GM19438 (cell line): Measurements from ENCODE around the gene TMEM186.
"Not testable (repeated sequence)": the region's sequence is repeated elsewhere in the genome, so short reads cannot be mapped to it uniquely, and the experiment has no call there.

Experiments
- ATAC-seq: cut with Tn5 transposase; IDR thresholded peaks from one replicate; pipeline ENCODE4 v1.9.1; 2021; ENCODE audit warnings: low read depth; ENCODE audit not compliant: unreplicated experiment

TMEM186 gene

DNA sequence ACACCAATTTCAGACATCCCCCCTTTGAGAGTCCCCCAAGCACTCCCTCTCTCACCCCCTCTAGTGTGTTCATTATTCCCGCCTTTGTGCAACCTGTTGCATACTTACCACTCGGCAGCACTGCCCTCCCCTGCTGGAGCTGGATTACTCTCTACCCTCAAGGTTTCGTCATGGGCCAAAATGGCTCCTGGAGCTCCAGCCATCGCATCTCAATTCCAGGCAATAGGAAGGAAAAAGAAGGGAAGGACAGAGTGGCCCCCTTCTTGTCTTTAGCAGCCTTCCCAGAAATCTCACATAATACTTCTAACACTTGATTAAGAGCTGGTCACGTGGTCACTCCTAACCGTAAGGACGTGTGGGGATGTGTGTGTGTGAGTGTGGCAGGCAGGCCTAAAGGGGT is 20.2 kb downstream of the TMEM186 start:
- ATAC-seq: no peak

DNA sequence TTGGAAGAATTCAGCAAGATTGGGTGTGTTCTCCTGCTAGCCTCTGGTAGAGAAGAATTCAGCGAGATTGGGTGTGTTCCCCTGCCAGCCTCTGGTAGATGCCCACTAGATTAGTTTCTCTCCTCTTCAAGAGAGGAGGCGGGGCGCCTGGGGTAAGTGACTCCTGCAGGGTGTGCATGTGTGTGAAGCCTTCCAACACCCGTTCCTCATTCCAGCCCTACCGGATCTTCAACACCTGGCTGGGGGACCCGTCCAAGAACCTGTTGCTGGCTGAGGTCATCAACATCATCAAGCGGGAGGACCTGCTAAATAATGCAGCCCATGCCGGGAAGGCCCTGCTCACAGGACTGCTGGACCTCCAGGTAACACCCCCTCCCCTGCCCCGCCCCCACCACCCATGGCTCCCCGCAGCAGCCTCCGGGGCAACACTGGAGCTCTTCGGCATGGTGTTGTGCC is 21.3 kb downstream of the TMEM186 start:
- ATAC-seq: no peak

DNA sequence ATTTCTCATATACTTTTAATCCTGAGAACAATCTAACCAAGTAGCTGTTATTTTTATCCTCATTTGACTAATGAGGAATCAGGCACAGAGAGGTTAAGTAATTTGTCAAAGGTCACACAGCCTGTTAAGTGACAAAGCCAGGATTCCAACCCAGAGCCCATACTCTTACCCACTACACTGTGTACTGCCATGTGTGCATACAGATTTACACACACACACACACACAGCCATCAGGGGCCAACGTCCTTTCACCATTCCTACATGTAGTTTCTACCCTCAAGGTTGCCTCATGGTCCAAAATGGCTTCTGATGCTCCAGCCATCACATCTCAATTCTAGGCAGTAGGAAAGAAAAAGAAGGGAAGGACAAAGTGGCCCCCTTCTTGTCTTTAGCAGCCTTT is 22.1 kb downstream of the TMEM186 start:
- no peak for ATAC-seq

DNA sequence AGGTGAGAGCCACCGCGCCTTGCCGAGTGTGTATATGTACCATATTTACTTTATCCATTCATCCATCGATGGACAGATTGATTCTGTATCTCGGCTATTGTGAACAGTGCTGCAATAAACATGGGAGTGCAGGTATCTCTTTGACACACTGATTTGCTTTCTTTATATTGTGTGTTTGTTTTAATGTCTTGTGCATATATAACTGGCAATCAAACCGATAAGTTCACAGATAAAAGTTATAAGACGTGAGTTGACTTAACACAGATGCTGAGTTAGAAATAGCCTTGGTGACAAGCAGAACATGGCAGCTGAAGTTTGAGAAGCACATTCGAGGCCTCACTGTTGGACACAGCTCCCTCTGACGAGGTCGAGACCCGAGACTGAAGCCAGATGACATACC is 23.2 kb downstream of the TMEM186 start:
- no peak for ATAC-seq

DNA sequence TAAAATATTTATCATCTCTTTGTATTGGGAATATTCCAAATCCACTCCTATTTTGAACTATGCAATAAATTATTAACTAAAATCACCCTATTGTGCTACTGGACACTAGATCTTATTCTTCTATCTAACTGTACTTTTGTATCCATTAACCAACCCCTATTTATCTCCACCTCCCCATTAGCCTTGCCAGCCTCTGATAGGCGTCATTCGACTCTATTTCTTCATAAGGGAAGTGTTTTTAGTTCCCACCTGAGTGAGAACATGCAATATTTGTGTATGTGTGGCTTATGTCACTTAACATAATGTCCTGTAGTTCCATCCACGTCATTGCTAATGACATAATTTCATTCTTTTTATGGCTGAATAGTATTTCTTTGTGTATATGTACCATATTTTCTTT is 23.9 kb downstream of the TMEM186 start:
- ATAC-seq: no peak

DNA sequence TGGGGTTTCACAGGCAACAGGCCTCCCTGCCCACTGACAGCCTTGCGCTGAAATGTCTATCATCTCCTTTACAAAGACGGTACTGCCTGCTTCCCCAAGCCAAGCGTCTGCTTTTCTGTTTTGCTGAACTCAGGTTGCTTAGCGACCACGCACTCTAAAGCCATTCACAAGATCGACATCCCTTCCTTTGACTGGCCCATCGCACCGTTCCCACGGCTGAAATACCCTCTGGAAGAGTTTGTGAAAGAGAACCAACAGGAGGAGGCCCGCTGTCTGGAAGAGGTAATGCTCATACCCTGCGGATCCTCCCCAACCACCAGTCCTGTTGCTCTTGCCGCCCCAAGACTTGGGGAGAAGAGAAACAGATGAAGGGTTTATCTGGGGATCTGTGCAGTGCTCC is 28.7 kb downstream of the TMEM186 start:
- no peak for ATAC-seq

DNA sequence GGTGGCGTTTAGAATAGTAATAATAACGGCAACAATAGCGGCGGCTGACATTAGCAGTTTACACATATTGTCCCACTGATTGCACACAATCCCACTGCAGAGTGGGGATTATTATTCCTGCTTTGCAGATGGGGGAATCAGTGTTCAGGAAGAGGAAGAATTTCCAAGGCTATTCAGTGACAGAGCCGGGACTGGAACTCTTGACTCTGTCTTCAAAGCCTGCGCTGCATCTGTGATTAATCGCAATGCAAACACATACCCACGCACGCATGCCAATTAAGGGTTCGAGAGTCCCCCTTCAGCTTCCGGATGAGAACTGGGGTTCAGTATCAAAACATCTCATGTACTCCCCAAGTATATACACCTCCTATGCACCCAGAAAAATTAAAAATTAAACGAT is 29.2 kb downstream of the TMEM186 start:
- ATAC-seq: no peak

DNA sequence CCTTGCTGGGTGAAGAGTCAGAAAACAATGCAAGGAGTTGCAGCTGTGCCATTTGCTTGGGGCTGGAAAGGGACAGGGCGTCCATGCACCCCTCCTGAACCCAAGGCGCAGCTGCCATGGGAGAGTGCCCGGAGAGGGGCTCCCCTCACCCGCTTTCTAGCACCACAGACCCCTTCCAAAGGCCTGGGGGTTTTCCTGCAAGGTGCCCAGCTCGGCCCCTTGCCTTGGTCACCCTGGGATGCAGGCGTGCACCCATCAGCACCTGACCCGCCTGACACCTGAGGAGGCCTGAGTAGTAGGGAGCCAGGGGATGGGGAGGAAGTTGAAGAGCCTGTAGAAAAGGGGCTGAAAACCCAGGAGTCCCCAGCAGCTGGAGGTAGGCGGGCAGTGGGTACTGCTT is 30.3 kb downstream of the TMEM186 start:
- ATAC-seq: no peak

DNA sequence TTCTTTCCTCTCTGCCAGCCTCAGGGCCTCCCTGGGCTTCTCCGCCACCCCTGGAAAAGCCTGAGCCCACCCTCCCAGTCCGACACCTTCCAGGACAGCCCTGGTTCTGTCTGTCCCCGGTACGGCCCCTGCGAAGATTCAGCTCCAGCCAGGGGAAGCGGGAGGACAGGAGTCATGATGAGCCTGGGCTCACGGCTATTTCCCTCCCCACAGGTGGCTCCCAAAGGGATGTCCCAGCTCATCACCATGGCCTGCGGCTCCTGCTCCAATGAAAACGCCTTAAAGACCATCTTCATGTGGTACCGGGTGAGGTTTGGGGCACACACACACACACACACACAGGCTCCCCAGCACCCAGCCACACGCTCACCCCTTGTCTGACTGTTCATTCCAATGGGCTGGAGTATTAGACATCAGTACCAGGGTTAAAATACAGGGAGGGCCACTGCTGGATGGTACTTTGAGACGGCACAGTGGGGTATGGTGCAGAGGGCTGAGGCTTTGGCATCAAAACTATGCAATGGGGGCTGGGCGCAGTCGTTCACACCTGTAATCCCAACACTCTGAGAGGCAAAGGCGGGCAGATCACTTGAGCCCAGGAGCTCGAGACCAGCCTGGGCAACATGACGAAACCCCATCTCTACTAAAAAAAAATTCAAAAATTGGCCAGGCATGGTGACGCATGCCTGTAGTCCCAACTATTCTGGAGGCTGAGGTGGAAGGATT is 32.8 kb downstream of the TMEM186 start:
- ATAC-seq: no peak

DNA sequence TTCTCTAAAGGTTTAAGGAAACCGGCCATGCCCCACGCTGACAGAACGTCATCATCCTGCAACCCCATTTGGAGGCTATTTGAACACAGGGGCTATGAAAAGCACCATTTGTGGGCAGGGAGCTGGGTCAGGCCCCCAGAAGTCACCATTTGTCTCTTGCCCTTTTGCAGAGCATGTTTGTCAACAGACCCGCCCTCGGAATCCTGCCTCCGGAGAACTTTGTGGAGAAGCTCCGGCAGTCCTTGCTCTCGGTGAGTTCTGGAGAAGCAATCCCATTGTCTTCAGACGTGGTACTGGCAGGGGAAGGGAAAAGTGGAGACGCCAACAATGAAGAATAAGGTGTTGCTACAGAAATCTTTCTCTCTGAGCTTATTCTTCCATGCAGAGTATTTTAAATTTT is 33.5 kb downstream of the TMEM186 start:
- no peak for ATAC-seq

DNA sequence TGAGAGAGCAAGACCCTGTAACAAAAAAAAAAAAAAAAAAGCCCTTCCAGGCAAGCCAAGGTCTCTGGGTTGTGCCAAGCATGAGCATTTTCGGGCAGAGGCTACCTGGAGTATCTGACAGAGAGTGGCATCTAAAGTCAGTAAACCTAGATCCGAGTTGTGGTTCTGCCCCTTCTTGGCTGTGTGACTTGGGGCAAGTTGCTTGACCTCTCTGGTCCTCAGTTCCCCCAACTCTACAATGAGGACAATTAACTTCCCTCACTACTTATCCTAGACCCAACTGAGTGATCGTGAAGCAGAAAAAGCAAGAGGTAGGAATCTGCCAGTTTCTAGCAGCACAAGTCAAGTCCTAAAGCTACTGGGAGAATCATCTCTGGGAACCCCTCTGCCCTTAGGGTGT is 34.4 kb downstream of the TMEM186 start:
- no peak for ATAC-seq

DNA sequence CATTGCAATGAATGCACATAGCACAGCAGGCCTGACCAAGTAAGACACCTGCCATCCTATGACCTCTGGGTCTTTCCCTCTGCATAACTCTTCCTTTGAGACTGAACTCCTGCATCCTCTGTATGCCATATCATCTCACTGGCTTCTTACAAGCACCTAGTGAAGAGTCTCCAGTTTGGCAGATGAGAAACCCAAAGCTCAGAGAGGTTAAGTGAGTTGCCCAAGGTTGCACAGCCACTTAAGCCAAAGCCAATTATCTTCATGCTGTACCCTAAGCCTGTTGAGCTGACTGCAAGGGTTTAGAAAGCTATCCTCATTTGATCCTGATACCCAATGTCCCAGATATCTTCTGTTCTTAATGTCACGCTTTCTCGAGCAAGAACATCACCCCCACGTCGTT is 35.2 kb downstream of the TMEM186 start:
- no peak for ATAC-seq

DNA sequence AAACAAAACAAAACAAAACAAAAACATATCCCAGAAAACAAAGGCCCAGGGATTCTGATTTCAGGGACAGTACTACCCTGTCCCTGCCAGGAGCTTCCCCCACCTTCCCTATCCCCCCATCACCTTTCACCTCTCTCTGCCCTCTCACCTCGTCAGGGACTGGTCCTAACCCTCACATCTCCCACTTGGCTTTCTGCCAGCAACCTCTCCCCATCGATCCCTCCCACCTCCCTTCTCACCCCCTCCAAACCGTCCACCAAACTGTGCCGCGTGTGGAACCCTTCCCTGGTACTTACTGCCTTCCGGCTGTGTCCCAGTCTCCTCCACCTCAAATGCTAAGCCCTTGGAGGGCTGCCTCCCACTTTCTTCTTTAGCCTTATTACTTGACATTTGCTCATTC is 36.4 kb downstream of the TMEM186 start:
- no peak for ATAC-seq

DNA sequence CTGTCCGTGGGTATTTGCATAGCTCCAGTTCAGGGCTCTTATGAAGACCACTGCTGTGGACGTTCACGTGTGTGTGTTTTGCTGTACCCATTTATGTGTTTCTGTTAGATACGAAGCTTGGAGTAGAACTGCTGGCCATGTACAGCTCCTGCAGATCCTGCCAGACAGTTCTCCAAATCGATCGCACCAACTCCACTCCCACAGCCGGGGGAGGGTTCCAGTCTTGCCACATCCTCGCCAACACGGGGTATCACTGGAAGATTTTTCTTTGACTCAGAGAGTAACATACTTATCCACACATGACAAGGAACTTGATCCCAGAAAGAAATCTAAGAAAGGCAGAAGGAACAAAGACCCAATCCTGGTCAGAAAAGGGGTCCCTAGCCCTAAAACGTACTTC is 37.4 kb downstream of the TMEM186 start:
- ATAC-seq: no peak

DNA sequence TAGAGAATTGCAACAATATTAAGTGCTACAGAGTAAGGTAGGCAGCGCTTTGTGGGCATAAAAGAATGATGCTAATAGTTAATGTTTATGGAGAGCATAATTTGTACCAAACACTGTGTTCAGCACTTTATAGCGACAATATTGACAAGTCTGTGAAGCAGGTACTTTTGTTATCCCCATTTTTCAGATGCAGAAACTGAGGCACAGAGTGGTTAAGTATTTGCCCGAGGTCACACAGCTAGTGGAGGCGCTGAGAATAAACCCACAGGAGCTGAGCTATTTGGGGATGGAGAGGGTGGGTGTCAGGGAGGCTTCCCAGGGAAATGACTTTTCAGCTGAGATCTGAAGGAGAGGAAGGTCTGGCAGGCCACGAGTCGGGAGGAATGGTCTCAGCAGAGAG is 39.4 kb downstream of the TMEM186 start:
- ATAC-seq: no peak

DNA sequence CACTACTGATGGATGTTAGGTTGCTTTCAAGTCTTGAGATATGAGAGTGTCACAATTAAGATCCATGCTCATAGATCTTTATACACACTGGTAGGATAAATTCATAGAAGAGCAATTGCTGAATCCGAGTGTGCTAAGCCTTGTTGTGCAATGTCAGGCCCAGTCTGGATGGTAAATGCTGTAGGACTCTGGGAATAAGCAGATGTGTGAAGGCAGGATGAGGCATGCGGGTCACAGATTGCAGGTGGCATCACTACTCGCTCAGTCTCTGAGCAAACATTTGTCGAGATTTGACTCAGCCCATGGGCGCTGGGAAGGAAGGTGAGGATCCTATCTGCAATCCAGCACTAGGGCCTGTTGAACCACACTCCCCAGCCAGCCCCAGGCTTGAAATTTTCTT is 40.7 kb downstream of the TMEM186 start:
- no peak for ATAC-seq

DNA sequence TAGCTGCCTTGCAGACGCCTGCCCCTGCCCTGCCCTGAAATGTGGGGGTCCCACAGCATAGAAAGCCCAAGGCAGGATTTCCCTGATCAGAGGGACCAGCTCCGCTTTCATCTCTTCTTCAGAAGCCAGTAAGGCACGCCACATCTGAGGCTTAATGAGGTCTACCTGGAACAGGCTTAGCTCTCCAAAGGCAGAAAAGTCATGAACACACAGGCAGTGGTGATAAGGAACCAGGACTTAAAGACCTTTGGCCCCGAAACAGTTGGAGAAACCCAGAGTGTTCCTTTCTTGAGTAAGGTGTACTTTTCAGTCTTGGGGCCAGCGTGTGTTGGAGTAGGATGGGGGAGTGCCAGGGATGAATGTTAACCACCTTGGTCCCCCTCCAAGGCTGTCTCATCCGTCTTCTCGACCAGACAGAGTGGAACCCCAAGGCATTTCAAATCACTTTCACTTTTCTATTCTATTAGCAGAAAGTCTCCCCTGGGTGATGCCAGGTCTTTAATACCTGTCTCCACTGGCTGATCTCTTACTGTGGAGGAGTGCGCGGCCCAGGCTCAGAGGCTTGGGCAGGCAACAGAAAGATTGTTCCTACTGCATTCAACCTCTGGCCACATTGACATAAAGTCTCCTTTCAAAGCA is 43.9 kb downstream of the TMEM186 start:
- ATAC-seq: no peak

DNA sequence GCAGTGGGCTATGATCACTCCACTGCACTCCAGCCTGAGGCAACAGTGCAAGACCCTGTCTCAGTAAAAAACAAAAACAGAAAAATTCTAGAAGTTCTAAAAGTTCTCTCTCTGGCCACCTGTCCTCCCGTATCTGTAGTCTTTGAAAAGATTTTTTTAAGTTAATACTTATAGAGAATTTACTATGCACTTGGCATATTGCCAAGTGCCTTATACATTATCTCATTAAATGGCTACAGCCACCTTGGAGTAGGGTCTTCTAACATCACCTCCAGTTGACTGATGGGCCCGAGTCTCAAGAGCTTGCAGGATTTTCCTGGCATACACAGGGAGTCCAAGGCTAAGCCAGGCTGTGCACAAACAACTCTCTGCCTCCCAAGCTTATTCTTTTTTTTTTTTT is 44.7 kb downstream of the TMEM186 start:
- ATAC-seq: no peak

DNA sequence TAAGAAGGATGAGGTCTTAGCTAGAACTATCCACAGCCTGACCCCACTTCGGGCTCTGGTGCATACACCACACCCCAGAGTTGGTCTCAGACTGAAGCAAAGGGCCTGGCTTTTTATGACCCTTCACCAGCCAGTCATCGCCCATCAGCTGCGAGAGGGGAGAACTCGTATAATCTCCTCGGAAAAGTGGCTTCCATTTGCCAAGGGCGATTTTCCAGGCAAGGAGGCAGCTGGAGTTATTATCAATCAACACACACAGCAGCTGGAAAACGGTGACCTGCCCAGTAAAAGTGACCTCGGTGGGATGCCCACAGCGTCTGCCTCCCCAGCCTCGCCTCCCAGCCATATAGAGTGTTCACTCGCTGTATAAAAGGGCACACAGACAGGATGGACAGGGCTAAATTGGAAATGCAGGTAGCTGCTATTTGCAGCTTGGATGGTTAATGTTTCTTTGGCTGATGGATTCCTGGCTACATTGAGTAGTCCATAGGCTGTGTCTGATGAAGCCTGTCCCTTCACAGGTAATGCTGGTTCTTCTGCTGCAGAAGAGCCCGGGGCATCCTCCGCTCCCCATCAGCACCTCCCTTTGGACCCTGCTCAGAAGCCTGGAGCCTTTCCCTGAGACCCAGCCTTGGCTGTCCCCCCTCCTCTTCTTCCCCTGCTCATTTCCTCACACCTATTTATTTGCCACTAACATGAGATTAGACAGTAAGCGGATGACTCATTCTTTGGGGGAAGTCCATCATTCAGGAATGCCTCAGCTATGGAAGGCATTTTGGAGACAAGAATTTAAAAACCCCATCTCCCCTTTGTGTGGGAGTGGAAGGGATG is 45.7 kb downstream of the TMEM186 start:
- ATAC-seq: no peak

DNA sequence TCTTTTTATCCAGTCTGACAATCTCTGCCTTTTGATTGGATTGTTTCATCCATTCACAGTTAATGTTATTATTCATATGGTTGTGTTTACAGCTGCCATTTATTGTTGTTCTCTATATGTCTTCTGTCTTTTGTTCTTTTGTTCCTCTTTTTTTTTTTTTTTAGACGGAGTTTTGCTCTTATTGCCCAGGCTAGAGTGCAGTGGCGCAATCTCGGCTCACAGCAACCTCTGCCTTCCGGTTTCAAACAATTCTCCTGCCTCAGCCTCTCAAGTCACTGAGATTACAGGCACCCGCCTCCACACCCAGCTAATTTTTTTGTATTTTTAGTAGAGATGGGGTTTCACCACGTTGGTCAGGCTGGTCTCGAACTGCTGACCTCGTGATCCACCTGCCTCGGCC is 48.5 kb downstream of the TMEM186 start:
- not testable (repeated sequence) for ATAC-seq
